ENCODE measurements around the gene NFIB.
A peak's percentile ranks its signal among the peaks of the same experiment; 100 is the strongest.

NFIB gene

DNA sequence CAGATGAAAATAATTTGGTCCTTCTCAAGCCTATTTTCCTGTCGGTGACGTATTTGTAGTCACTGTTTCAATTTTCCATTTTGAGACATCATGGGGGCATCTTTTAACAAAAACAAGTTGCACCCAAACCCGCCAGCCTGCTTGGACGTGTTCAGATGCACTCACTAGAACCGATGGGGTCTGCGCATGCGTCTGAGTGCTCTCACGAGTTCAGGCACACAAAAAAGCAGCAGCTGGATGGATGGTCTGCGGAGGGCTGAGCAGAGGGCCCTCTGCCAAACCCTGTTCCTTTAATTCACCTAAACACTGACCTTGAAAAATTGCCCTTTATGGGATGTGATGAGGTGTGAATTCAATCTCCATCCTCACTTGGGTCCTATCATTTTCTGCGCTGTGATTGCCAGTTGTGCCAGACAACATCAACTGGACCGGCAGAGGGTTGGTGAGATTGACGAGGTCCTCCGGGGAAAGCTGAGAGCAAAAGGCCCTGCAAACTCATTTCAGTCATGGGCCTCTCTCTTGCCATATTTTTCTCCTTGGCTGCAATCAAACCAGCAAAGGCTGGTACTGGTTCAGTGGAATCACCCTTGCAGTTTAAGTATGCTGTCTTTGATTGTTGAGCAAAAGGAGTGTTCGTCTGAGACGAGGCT, 251.9 kb downstream of the NFIB start:
- DNase-seq (ENCODE audit: low read depth): no peak
- TF ChIP-seq, protein P1, sequence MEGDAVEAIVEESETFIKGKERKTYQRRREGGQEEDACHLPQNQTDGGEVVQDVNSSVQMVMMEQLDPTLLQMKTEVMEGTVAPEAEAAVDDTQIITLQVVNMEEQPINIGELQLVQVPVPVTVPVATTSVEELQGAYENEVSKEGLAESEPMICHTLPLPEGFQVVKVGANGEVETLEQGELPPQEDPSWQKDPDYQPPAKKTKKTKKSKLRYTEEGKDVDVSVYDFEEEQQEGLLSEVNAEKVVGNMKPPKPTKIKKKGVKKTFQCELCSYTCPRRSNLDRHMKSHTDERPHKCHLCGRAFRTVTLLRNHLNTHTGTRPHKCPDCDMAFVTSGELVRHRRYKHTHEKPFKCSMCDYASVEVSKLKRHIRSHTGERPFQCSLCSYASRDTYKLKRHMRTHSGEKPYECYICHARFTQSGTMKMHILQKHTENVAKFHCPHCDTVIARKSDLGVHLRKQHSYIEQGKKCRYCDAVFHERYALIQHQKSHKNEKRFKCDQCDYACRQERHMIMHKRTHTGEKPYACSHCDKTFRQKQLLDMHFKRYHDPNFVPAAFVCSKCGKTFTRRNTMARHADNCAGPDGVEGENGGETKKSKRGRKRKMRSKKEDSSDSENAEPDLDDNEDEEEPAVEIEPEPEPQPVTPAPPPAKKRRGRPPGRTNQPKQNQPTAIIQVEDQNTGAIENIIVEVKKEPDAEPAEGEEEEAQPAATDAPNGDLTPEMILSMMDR (IDR thresholded peaks at IDR 0.05; ENCODE audit: low read length, missing control alignments): no peak
- H3K4me3 ChIP-seq (replicated peaks; ENCODE audit: low read depth, low read length): no peak overlapping the region

DNA sequence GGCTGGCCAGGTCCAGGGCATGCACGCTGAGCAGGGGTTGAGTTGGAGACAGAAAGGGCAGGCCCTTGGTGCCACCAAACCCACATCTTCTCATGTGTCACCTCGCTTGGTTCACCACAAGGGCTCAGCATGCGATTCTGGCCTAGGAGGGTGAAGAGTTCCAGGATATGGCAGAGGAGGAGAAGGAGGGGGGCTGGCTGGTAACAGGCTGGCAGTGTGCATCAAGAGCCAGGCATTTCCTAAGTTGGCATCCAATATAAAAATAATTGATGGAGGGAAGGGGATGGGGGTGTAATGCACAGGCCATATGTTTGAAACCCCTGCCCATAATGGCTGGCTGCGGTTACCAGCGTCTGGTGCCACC, 255.6 kb downstream of the NFIB start:
- no peak for DNase-seq (ENCODE audit: low read depth)
- H3K4me3 ChIP-seq (replicated peaks; ENCODE audit: low read depth, low read length): no peak overlapping the region
- TF ChIP-seq, protein P1 (IDR thresholded peaks at IDR 0.05; ENCODE audit: low read length, missing control alignments): no peak

DNA sequence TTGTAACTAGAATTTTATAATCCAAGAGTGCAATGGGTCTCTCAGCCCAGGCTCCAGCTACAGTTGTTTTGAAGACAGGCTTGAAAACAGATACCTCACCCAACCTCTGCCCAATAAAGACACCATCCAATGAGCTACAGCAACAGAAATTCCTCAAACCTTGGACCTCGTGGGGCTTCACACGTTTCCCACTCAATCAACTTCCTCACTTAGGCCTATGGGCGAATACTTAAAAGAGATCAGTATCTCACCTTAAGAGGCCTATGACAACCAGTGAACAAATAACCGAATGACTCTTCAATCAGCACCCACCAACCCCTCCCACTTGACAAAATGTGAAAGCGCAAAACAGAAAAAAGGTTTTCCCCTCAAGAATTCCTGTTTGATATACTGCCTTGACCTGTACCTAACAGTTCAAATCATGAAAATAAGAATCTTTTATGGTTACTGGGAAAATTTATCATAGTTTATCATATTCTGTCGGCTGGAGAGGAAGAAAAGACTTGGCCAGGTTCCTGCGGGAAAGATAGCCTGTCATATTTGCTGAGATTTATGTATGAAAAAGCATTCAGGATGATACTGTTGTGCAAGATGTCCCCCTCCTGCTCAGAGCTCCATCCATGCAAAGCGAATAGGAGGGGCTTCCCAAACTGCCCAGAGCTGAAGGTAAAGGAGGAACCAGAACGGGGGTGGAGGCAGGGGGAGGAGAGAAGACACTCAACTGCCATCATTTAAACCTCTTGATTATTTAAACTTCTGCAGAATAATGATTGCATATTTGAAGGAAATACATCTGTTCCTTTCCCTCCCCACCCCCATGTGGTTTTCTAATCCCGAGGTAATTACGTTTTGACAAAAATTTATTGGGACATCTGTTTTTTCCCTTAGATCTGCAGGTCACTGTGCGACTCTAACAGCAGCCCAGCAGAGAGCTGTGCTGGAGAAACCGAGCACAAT, 256.3 kb downstream of the NFIB start:
- H3K4me3 ChIP-seq (replicated peaks; ENCODE audit: low read depth, low read length): no peak overlapping the region
- TF ChIP-seq, protein P1 (IDR thresholded peaks at IDR 0.05; ENCODE audit: low read length, missing control alignments): no peak
- DNase-seq (ENCODE audit: low read depth): peak; percentile 30

DNA sequence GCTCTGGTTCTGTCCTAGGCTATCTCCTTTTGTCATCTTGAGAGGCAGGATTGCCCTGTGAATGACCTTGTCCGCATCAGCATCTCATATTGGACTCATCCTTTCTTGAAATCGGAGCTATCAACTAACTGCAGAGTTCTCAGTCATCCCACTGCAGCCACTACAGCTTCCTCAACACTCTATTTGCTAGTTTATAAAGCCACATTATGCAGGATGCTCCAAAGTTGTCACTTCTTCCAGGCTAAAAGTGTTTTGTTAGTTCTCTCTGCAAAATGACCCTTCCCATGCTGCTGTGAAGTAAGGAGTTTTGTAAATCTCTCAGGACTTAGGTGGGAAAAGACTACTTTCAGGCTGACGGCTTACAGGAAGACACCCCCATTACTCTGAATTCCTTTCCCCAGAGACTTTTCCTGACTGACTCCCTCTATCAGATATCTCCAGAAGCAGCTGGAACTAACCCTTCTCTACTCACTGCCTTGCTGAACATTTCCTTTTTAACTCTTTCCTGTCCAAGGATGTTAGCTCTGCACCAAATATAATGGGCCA, 257.6 kb downstream of the NFIB start:
- TF ChIP-seq, protein P1 (IDR thresholded peaks at IDR 0.05; ENCODE audit: low read length, missing control alignments): no peak
- H3K4me3 ChIP-seq (replicated peaks; ENCODE audit: low read depth, low read length): no peak overlapping the region
- peak; percentile 72 for DNase-seq (ENCODE audit: low read depth)

DNA sequence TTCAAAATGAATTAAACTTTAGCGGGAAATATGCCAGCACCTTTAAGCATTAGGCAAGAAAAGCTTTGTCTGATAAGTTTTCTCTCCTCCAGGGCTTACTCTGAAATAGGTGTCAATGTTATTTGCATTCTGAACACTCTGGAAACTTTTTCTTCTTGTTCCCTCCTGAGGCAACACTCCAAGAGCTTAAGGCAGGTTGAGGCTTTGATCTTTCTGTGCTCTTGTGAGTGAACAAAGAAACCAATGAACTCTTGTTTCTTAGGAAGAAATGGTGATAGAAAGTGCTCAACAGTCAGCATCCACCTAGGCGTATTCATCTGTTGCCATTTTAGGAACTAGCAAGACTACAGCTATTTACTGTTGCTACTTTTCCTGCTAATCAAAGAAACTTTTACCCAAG, 259.8 kb downstream of the NFIB start:
- no peak overlapping the region for H3K4me3 ChIP-seq (replicated peaks; ENCODE audit: low read depth, low read length)
- TF ChIP-seq, protein P1 (IDR thresholded peaks at IDR 0.05; ENCODE audit: low read length, missing control alignments): no peak
- DNase-seq (ENCODE audit: low read depth): no peak

DNA sequence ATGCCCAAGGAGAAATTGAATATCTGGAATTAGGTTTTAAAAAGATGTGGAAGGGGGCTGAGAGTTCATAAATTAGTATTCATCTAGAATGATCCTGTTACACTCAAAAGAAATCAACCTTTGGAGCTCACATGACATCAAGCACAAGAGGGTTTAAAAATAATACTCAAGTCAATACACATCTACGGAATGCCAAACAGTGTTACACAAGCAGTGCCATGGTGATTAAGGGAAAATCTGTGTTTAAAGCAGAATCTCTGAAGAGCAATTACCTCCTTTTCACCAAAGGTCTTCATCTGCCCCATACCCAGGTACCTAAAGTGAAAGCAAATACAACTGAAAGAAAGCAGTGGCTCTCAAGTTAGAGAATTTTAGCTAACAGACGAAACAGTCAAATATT, 261.6 kb downstream of the NFIB start:
- DNase-seq (ENCODE audit: low read depth): no peak
- TF ChIP-seq, protein P1 (IDR thresholded peaks at IDR 0.05; ENCODE audit: low read length, missing control alignments): no peak
- no peak overlapping the region for H3K4me3 ChIP-seq (replicated peaks; ENCODE audit: low read depth, low read length)
